ENCODE measurements around the gene CD44.

Gene CD44

GRCh38 chr11:35126000-35126878 lies 12.7 kb upstream of the CD44 start:
- peak in 1 of 2 donors; percentile 68 for DNase-seq (ENCODE audit: low spot score in 2 of 2)
- peak; percentile 91 for ATAC-seq
- Mint-ChIP-seq H3K27ac (peak overlapping the region; percentile 74), H3K9me3 (no peaks in the 10 kb centered on the region), H3K4me1 (peaks cover 56% of the 10 kb centered on the region), H3K4me3 (peak overlapping the region; percentile 60), H3K36me3 (no peaks in the 10 kb centered on the region)

DNA sequence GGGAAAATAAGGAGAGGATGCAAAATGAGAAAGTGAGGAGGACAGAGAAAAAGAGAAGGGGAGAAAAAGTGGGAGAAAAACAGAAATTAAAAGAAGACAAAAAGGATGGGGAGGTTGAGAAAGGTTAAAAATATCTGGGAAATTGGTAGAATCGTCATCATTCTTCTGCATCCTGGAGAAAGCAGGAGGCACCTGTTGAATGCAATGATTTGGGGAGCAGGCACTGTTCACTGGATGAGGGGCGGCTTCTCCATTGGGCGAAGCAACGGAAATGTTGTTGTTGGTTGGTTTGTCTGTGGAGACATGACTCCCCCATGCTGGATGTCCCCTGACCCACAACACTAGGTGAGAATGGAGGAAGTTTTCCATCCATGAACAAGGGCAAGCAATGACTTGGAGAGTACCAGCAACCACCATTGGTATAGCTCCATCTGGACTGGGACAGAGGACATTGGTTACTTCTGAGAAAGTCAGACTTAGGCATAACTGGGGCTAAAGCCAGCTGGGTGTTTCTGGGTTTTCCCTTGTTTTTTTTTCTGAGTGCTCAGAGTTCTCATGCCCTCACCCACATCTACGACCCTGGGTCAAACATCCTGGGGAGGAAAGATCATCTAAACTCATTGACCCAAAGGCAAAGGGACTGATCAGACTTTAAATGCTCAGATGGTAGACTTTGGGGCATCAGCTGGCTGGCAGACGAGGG lies 11.9 kb upstream of the CD44 start:
- peak overlapping the region; percentile 74 for H3K27ac Mint-ChIP-seq
- H3K4me3 Mint-ChIP-seq: peak overlapping the region; percentile 60
- DNase-seq (ENCODE audit: low spot score in 2 of 2) (no peak), ATAC-seq (peak; percentile 24)
- no peaks in the 10 kb centered on the region for H3K9me3 Mint-ChIP-seq
- peaks cover 57% of the 10 kb centered on the region for H3K4me1 Mint-ChIP-seq
- H3K36me3 Mint-ChIP-seq: no peaks in the 10 kb centered on the region

DNA sequence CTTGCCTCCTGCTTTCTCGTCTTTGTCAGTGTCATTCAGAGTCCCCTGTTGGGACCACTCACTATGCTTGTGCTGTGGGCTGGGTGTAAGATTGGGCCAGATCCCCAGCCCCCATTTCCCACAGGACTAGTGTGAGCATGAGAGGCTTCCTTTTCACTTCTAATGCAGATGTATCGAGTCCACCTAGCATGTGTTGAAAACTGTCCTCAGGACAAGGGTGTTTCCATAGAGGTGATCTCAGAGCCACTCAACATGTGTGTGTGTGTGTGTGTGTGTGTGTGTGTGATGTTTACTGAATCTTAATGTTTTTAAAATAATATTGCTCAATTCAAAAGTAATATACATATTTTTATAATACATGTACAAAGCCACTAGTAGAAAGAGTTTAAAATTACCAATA lies 11.4 kb upstream of the CD44 start:
- no peak for ATAC-seq
- H3K4me1 Mint-ChIP-seq: peaks cover 52% of the 10 kb centered on the region
- no peak overlapping the region for H3K27ac Mint-ChIP-seq
- no peaks in the 10 kb centered on the region for H3K36me3 Mint-ChIP-seq
- no peak overlapping the region for H3K4me3 Mint-ChIP-seq
- DNase-seq (ENCODE audit: low spot score in 2 of 2): no peak
- no peaks in the 10 kb centered on the region for H3K9me3 Mint-ChIP-seq

- peaks cover 43% of the 10 kb centered on the region for H3K4me1 Mint-ChIP-seq
- DNase-seq (ENCODE audit: low spot score in 2 of 2) (no peak), ATAC-seq (no peak)
- no peaks in the 10 kb centered on the region for H3K9me3 Mint-ChIP-seq
- peaks cover 6% of the 10 kb centered on the region for H3K36me3 Mint-ChIP-seq
- no peak overlapping the region for H3K4me3 Mint-ChIP-seq
- no peak overlapping the region for H3K27ac Mint-ChIP-seq
These were observed 7.9 kb upstream of the CD44 start for GRCh38 chr11:35131094-35131493.

DNA sequence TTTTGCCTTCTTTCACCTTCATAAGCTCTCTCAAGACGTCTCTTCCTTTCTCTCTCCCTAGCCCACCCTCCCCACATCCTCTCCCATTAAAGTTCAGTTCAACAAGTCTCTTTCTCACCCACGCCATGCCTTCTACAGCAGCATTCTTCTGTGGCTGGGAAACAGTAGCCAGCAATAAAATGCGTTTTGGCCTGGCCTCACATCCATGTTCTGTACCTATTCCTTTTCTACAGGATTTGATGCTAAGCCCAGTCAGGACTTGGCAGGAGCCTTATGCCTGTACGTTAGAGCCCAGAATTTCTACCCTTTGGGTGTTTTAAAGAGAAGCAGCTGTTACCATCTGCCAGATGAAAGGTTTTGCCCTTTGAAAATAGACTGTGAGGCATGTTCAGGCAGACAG lies 7.1 kb upstream of the CD44 start:
- ATAC-seq: no peak
- no peak overlapping the region for H3K4me3 Mint-ChIP-seq
- no peaks in the 10 kb centered on the region for H3K9me3 Mint-ChIP-seq
- no peak for DNase-seq (ENCODE audit: low spot score in 2 of 2)
- peaks cover 6% of the 10 kb centered on the region for H3K36me3 Mint-ChIP-seq
- peaks cover 35% of the 10 kb centered on the region for H3K4me1 Mint-ChIP-seq
- no peak overlapping the region for H3K27ac Mint-ChIP-seq

- H3K9me3 Mint-ChIP-seq: no peaks in the 10 kb centered on the region
- H3K4me1 Mint-ChIP-seq: peaks cover 43% of the 10 kb centered on the region
- no peak overlapping the region for H3K4me3 Mint-ChIP-seq
- peaks cover 15% of the 10 kb centered on the region for H3K36me3 Mint-ChIP-seq
- DNase-seq (ENCODE audit: low spot score in 2 of 2) (no peak), ATAC-seq (peak; percentile 87)
- H3K27ac Mint-ChIP-seq: no peak overlapping the region
These were observed 5.3 kb upstream of the CD44 start for GRCh38 chr11:35133656-35134055.

GRCh38 chr11:35134403-35135148 lies 4.4 kb upstream of the CD44 start:
- Mint-ChIP-seq H3K27ac (no peak overlapping the region), H3K4me1 (peaks cover 44% of the 10 kb centered on the region)

DNA sequence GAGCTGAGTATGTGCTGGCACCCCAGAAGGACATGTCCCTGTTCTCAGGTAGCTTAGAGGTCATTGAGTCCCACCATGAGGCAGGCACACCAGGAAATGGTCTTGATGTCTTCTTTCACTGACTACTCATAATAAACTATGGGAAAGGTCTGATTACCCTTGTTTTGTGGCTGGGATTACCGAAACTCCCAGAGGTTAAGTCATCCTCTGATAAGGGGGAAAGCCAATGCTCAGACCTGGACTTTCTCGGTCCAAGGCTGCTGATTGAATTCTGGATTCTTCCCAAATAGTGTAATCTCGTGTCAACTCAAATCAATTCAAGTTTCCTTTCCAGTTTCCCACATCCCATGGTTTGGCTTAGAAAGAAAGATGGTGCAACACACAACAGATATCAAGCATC lies 3.7 kb upstream of the CD44 start:
- Mint-ChIP-seq H3K9me3 (no peaks in the 10 kb centered on the region), H3K4me3 (no peak overlapping the region), H3K36me3 (peaks cover 30% of the 10 kb centered on the region), H3K27ac (no peak overlapping the region), H3K4me1 (peaks cover 44% of the 10 kb centered on the region)
- ATAC-seq (no peak), DNase-seq (ENCODE audit: low spot score in 2 of 2) (no peak)

More at GRCh38 chr11:35134403-35135148, 4.4 kb upstream of the CD44 start:
- DNase-seq (ENCODE audit: low spot score in 2 of 2) (no peak), ATAC-seq (no peak)
- Mint-ChIP-seq H3K9me3 (no peaks in the 10 kb centered on the region), H3K36me3 (peaks cover 24% of the 10 kb centered on the region), H3K4me3 (no peak overlapping the region)

DNA sequence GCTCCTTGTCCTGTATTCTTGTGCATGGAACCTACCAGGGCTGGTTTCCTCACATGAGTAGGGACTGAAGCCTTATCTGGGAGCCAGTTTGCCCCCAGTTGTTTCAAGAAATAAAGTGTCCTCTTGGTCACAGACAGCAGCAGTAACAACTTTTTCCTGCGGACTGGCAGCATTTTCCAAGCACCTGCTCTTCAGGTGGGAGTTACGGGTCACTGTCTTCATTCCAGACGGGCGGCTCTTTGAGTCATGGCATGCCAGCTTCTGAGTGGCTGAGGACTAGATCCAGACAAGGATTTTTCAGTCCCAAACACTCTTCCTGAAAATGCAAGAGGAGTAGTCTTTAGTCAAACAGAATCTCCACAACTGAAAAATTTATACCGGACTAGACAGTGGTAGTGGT lies 2.7 kb upstream of the CD44 start:
- DNase-seq (ENCODE audit: low spot score in 2 of 2) (no peak), ATAC-seq (no peak)
- Mint-ChIP-seq H3K4me1 (peaks cover 47% of the 10 kb centered on the region), H3K36me3 (peaks cover 41% of the 10 kb centered on the region), H3K27ac (no peak overlapping the region), H3K9me3 (no peaks in the 10 kb centered on the region), H3K4me3 (no peak overlapping the region)

- H3K4me3 Mint-ChIP-seq: peak overlapping the region; percentile 82
- peaks cover 58% of the 10 kb centered on the region for H3K36me3 Mint-ChIP-seq
- DNase-seq (ENCODE audit: low spot score in 2 of 2) (no peak), ATAC-seq (no peak)
- H3K9me3 Mint-ChIP-seq: no peaks in the 10 kb centered on the region
- peak overlapping the region; percentile 91 for H3K27ac Mint-ChIP-seq
- H3K4me1 Mint-ChIP-seq: peaks cover 54% of the 10 kb centered on the region
These were observed 913 bp upstream of the CD44 start for GRCh38 chr11:35138058-35138457.

- H3K4me1 Mint-ChIP-seq: peaks cover 55% of the 10 kb centered on the region
- peak overlapping the region; percentile 91 for H3K27ac Mint-ChIP-seq
- peaks cover 61% of the 10 kb centered on the region for H3K36me3 Mint-ChIP-seq
- H3K9me3 Mint-ChIP-seq: no peaks in the 10 kb centered on the region
- peak overlapping the region; percentile 82 for H3K4me3 Mint-ChIP-seq
- peak in 1 of 2 donors; percentile 54 for DNase-seq (ENCODE audit: low spot score in 2 of 2)
- ATAC-seq: no peak
These were observed 397 bp upstream of the CD44 start for GRCh38 chr11:35138606-35138942.

GRCh38 chr11:35139722-35140282 lies 831 bp downstream of the CD44 start:
- DNase-seq (ENCODE audit: low spot score in 2 of 2) (peak in 1 of 2 donors; percentile 55), ATAC-seq (no peak)
- Mint-ChIP-seq H3K27ac (peak overlapping the region; percentile 91), H3K4me1 (peaks cover 59% of the 10 kb centered on the region), H3K4me3 (peak overlapping the region; percentile 82), H3K36me3 (peaks cover 69% of the 10 kb centered on the region), H3K9me3 (no peaks in the 10 kb centered on the region)

DNA sequence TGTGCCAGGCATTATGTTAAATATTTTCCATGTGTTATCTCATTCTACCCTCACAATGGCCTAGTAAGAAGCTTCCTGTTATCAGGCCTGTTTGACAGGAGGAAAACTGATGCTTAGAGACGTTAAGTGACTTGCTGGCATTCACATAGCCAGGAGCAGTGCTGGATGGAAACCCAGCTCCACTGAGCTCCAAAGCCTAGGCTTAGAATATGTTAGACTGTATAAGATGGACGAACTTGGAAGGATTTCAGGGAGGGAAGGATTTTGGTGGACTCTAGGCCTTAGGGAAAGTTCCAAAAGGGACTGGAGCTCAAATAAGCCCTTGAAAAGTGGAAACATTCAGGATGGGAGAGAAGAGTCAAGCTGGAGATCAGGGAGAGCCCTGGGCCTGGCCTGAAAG lies 2.1 kb downstream of the CD44 start:
- DNase-seq (ENCODE audit: low spot score in 2 of 2) (no peak), ATAC-seq (no peak)
- Mint-ChIP-seq H3K27ac (peak overlapping the region; percentile 91), H3K4me3 (peak overlapping the region; percentile 82), H3K36me3 (peaks cover 82% of the 10 kb centered on the region), H3K4me1 (peaks cover 67% of the 10 kb centered on the region), H3K9me3 (no peaks in the 10 kb centered on the region)

- H3K4me3 Mint-ChIP-seq: peak overlapping the region; percentile 82
- H3K36me3 Mint-ChIP-seq: peaks cover 87% of the 10 kb centered on the region
- DNase-seq (ENCODE audit: low spot score in 2 of 2) (peak in 1 of 2 donors; percentile 67), ATAC-seq (no peak)
- peaks cover under 1% of the 10 kb centered on the region for H3K9me3 Mint-ChIP-seq
- peaks cover 72% of the 10 kb centered on the region for H3K4me1 Mint-ChIP-seq
- peak overlapping the region; percentile 91 for H3K27ac Mint-ChIP-seq
These were observed 2.6 kb downstream of the CD44 start for GRCh38 chr11:35141571-35141971.

- peak overlapping the region; percentile 82 for H3K4me3 Mint-ChIP-seq
- H3K36me3 Mint-ChIP-seq: peaks cover 97% of the 10 kb centered on the region
- ATAC-seq (no peak), DNase-seq (ENCODE audit: low spot score in 2 of 2) (no peak)
- peak overlapping the region; percentile 91 for H3K27ac Mint-ChIP-seq
- H3K9me3 Mint-ChIP-seq: peaks cover 2% of the 10 kb centered on the region
- H3K4me1 Mint-ChIP-seq: peaks cover 77% of the 10 kb centered on the region
These were observed 3.6 kb downstream of the CD44 start for GRCh38 chr11:35142481-35143075.

Data from stimulated activated effector memory CD8-positive, alpha-beta T cell treated with anti-CD3 and anti-CD28 coated beads, Interleukin-12 subunit alpha, Interleukin-12 subunit beta, amount 100 ng/mL, for 72 hours (primary cell).